Measurements from ENCODE around the gene RHBDF1.

DNA sequence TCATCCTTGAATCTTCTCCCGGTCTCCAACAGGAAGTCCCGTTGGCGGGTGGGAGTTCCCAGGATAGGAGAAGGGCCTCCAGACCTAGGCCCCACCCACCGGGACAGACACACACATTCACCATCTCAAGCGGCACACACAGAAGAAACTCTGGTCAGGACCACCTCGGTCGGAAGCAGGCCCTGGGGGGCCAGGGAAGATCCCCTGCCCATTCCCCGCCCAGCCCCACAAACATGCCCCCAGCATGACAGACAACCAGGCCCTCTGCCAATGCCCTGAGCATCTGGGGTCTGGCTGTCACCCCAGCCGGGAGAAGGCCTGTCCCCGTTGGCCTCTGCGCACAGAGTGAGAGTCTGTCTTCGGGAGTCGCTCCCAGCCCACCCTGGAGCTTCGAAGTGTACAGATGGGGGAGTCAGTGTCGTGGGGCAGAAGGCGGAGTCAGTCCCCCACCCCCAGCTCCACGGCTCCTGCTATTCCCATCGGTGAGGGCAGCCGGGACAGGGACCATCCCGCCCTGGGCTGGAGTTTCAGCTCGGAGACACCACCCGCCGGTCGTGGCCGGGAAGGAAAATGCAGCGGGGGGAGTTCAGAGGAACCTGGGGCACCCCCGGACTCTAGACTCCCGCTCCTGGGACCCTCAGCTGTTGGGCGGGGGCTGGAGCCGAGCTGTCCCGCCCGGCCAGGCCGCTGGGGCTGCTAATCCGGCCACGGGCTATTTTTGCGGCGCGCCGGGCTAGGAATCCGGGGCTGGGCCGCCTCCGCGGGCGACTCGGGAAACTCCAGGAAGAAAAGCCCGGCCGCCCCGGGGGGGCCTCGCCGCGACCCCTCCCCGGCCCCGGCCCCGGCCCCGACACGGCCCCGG is 660 bp downstream of the RHBDF1 start:
- TF ChIP-seq ZFP3 (CRISPR knock-in tag; IDR thresholded peaks at IDR 0.05) (no peak), ZFP30 (CRISPR knock-in tag; IDR thresholded peaks at IDR 0.05) (no peak), ESRRG (CRISPR knock-in tag; IDR thresholded peaks at IDR 0.05) (no peak), BACH2 (CRISPR knock-in tag; IDR thresholded peaks at IDR 0.05; ENCODE audit: borderline replicate concordance) (no peak), ISL1 (CRISPR knock-in tag; IDR thresholded peaks at IDR 0.05) (no peak), TSHZ2 (CRISPR knock-in tag; IDR thresholded peaks at IDR 0.05) (no peak), CREB5 (CRISPR knock-in tag; IDR thresholded peaks at IDR 0.05; ENCODE audit: low read depth) (no peak), RARB (CRISPR knock-in tag; IDR thresholded peaks at IDR 0.05) (no peak), SNAI2 (CRISPR knock-in tag; IDR thresholded peaks at IDR 0.05) (no peak), OSR1 (CRISPR knock-in tag; IDR thresholded peaks at IDR 0.05) (no peak), CSDC2 (CRISPR knock-in tag; IDR thresholded peaks at IDR 0.05) (no peak)
- TF ChIP-seq, protein P1, sequence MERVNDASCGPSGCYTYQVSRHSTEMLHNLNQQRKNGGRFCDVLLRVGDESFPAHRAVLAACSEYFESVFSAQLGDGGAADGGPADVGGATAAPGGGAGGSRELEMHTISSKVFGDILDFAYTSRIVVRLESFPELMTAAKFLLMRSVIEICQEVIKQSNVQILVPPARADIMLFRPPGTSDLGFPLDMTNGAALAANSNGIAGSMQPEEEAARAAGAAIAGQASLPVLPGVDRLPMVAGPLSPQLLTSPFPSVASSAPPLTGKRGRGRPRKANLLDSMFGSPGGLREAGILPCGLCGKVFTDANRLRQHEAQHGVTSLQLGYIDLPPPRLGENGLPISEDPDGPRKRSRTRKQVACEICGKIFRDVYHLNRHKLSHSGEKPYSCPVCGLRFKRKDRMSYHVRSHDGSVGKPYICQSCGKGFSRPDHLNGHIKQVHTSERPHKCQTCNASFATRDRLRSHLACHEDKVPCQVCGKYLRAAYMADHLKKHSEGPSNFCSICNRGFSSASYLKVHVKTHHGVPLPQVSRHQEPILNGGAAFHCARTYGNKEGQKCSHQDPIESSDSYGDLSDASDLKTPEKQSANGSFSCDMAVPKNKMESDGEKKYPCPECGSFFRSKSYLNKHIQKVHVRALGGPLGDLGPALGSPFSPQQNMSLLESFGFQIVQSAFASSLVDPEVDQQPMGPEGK (CRISPR knock-in tag; IDR thresholded peaks at IDR 0.05; ENCODE audit: borderline replicate concordance), result no peak
